ENCODE data around the gene TSPAN6. TPM values are rescaled to one million over a fixed set of nuclear protein-coding genes. Genes with fewer than 3 reads are reported as not detected.

Gene TSPAN6
- total and polyA plus RNA-seq, 2 donors (not counting 3 experiments of a cell fraction or from before 2014, with no cell fraction given): 43.1 to 65.5 TPM

GRCh38 chrX:100642290-100642689 is 5.7 kb upstream of the TSPAN6 start:
- Histone ChIP-seq H3K4me2 (ENCODE audit: insufficient read depth, low read length) (no peak overlapping the region), H3K36me3 (ENCODE audit: control insufficient read depth in 2 of 2, extremely low read depth in 1 of 2, insufficient read depth in 2 of 2, low read length in 2 of 2) (no peaks in the 10 kb centered on the region), H3K9me3 (replicated peaks; ENCODE audit: control insufficient read depth, insufficient read depth, low read length) (no peaks in the 10 kb centered on the region), H2AFZ (ENCODE audit: low read depth, low read length) (peak overlapping the region; percentile 46), H4K20me1 (replicated peaks; ENCODE audit: control insufficient read depth, extremely low read depth, insufficient read depth, low read length) (no peaks in the 10 kb centered on the region), H3K9me1 (replicated peaks; ENCODE audit: control insufficient read depth, extremely low read depth, insufficient read depth, low read length) (no peaks in the 10 kb centered on the region), H3K27ac (ENCODE audit: insufficient read depth, low read depth, low read length) (peak overlapping the region; percentile 39), H3K27me3 (ENCODE audit: control insufficient read depth in 2 of 2, insufficient read depth in 2 of 2, low read length in 2 of 2) (no peaks in the 10 kb centered on the region), H3K4me3 (replicated peaks in 1 of 3; ENCODE audit: insufficient read depth in 1 of 3, low read depth in 1 of 3, low read length in 3 of 3) (no peak overlapping the region), H3K9ac (replicated peaks; ENCODE audit: extremely low read depth, insufficient read depth, low read length) (no peak overlapping the region), H3K4me1 (ENCODE audit: control insufficient read depth, extremely low read depth, insufficient read depth, low read length) (peaks cover 34% of the 10 kb centered on the region), H3K79me2 (ENCODE audit: control insufficient read depth, insufficient read depth, low read length) (peaks cover 33% of the 10 kb centered on the region)
- dilution Hi-C loops (cut with MboI; ENCODE audit: extremely low pct_ligation_motif_present, low sequenced_read_pairs) (no loop called here), intact Hi-C loops (cut with micrococcal nuclease) (loop anchor here (5.0 kb wide), 1 partner anchor 750 kb away; the partner anchor contains the start of gene RPL36A)
- ChIA-PET POLR2A (no interaction called here), CTCF (interaction anchor here (1.2 to 1.6 kb wide), 2 partner anchors 27 to 126 kb away, joined by 5 read pairs; no protein-coding TSS in a partner anchor)
- DNase-seq (ENCODE audit: low read depth, low spot score): peak; percentile 19
- TF ChIP-seq CTCF (IDR thresholded peaks at IDR 0.05; ENCODE audit: extremely low read depth in 1 of 2, insufficient read depth in 1 of 2, low read depth in 1 of 2, low read length in 2 of 2): no peak
- no peak for TF ChIP-seq EZH2 (IDR thresholded peaks at IDR 0.05; ENCODE audit: borderline replicate concordance, low read depth, low read length, severe bottlenecking)
- no peak for TF ChIP-seq POLR2AphosphoS5 (IDR thresholded peaks at IDR 0.05; ENCODE audit: insufficient read depth, low read depth, low read length)
- no TSS peak for BruUV-seq (replicated peaks)
- FAIRE-seq: no peak

GRCh38 chrX:100635989-100636320 is 651 bp downstream of the TSPAN6 start:
- Histone ChIP-seq H3K4me3 (replicated peaks in 1 of 3; ENCODE audit: insufficient read depth in 1 of 3, low read depth in 1 of 3, low read length in 3 of 3) (peak overlapping the region; percentile 69 to 86 (median 81)), H4K20me1 (replicated peaks; ENCODE audit: control insufficient read depth, extremely low read depth, insufficient read depth, low read length) (no peaks in the 10 kb centered on the region), H3K4me2 (ENCODE audit: insufficient read depth, low read length) (peak overlapping the region; percentile 86), H3K4me1 (ENCODE audit: control insufficient read depth, extremely low read depth, insufficient read depth, low read length) (peaks cover 4% of the 10 kb centered on the region), H3K9me1 (replicated peaks; ENCODE audit: control insufficient read depth, extremely low read depth, insufficient read depth, low read length) (no peaks in the 10 kb centered on the region), H3K27me3 (ENCODE audit: control insufficient read depth in 2 of 2, insufficient read depth in 2 of 2, low read length in 2 of 2) (no peaks in the 10 kb centered on the region), H2AFZ (ENCODE audit: low read depth, low read length) (peak overlapping the region; percentile 83), H3K36me3 (ENCODE audit: control insufficient read depth in 2 of 2, extremely low read depth in 1 of 2, insufficient read depth in 2 of 2, low read length in 2 of 2) (peaks cover 0 to 2% of the 10 kb centered on the region in 2 experiments), H3K27ac (ENCODE audit: insufficient read depth, low read depth, low read length) (peak overlapping the region; percentile 78), H3K9me3 (replicated peaks; ENCODE audit: control insufficient read depth, insufficient read depth, low read length) (no peaks in the 10 kb centered on the region), H3K9ac (replicated peaks; ENCODE audit: extremely low read depth, insufficient read depth, low read length) (peak overlapping the region; percentile 97), H3K79me2 (ENCODE audit: control insufficient read depth, insufficient read depth, low read length) (peaks cover 3% of the 10 kb centered on the region)
- DNase-seq (ENCODE audit: low read depth, low spot score) (no peak), FAIRE-seq (peak; percentile 48)
- POLR2A ChIA-PET: interaction anchor here (1.4 kb wide), 1 partner anchor 14 kb away, joined by 5 read pairs; no protein-coding TSS in a partner anchor
- dilution Hi-C loops (cut with MboI; ENCODE audit: extremely low pct_ligation_motif_present, low sequenced_read_pairs) (no loop called here), intact Hi-C loops (cut with micrococcal nuclease) (loop anchor here (1.0 to 2.0 kb wide), 2 partner anchors 8 to 21 kb away; partner anchors contain the start of gene SRPX2)
- no TSS peak for BruUV-seq (replicated peaks)
- TF ChIP-seq EZH2 (IDR thresholded peaks at IDR 0.05; ENCODE audit: borderline replicate concordance, low read depth, low read length, severe bottlenecking) (no peak), MAX (IDR thresholded peaks at IDR 0.05; ENCODE audit: insufficient read depth, insufficient read length) (no peak), GATA2 (IDR thresholded peaks at IDR 0.05; ENCODE audit: insufficient read depth, insufficient read length, low read depth, low read length) (no peak), CTCF (IDR thresholded peaks at IDR 0.05; ENCODE audit: extremely low read depth in 1 of 2, insufficient read depth in 1 of 2, low read depth in 1 of 2, low read length in 2 of 2) (no peak), POLR2A (IDR thresholded peaks at IDR 0.05; ENCODE audit: low read depth, low read length) (no peak), JUN (IDR thresholded peaks at IDR 0.05; ENCODE audit: borderline replicate concordance, insufficient read depth, insufficient read length, low read depth) (no peak), MYC (IDR thresholded peaks at IDR 0.05; ENCODE audit: low read depth, low read length) (no peak), FOS (IDR thresholded peaks at IDR 0.05; ENCODE audit: borderline replicate concordance, insufficient read depth, low read length) (no peak), POLR2AphosphoS5 (IDR thresholded peaks at IDR 0.05; ENCODE audit: insufficient read depth, low read depth, low read length) (no peak)
- CTCF ChIA-PET: interaction anchor here (0.7 to 2.7 kb wide), 13 partner anchors 9 to 188 kb away, joined by 3 to 48 read pairs (median 7); no protein-coding TSS in a partner anchor

Measured in endothelial cell of umbilical vein (primary cell).